ENCODE data around the gene HENMT1.

GRCh38 chr1:108691128-108691941, 30.4 kb upstream of the HENMT1 start:
- TF ChIP-seq CTCF (IDR thresholded peaks at IDR 0.05) (no peak), EZH2 (IDR thresholded peaks at IDR 0.05) (no peak), EZH2phosphoT487 (IDR thresholded peaks at IDR 0.05) (no peak)

All from neural progenitor cell (in vitro differentiated cells).